ENCODE measurements around the gene SP140. TPM values are rescaled to one million over a fixed set of nuclear protein-coding genes. Genes with fewer than 3 reads are reported as not detected.

SP140 gene
- total and polyA plus RNA-seq, 2 experiments from 2014 or later = 0.24 to 0.70 TPM

GRCh38 chr2:230220347-230220969 lies 5.1 kb upstream of the SP140 start:
- H3K27me3 Mint-ChIP-seq (ENCODE audit: insufficient read depth, low read depth, poor library complexity) = peaks cover 2% of the 10 kb centered on the region
- no peaks in the 10 kb centered on the region for H3K36me3 ChIP-seq (ENCODE audit: insufficient read depth)
- no peaks in the 10 kb centered on the region for H4K20me1 ChIP-seq (replicated peaks; ENCODE audit: insufficient read depth)
- H3K9me2 ChIP-seq (ENCODE audit: insufficient read depth) = no peaks in the 10 kb centered on the region
- H3K27me3 ChIP-seq (ENCODE audit: insufficient read depth) = no peaks in the 10 kb centered on the region
- no peak overlapping the region for H3K27ac Mint-ChIP-seq
- no peaks in the 10 kb centered on the region for H3F3A ChIP-seq (replicated peaks; ENCODE audit: low read depth)
- no peaks in the 10 kb centered on the region for H3K79me2 ChIP-seq (replicated peaks; ENCODE audit: insufficient read depth)
- 0 out of 2 replicates have a peak overlapping the region, but pooled peaks have one; percentile 82 for H3K27ac ChIP-seq (ENCODE audit: low read depth)
- H3K4me3 ChIP-seq = peak overlapping the region; percentile 45
- peak overlapping the region; percentile 99 for H2AFZ ChIP-seq
- H3K9me3 Mint-ChIP-seq = no peaks in the 10 kb centered on the region
- H3K4me1 Mint-ChIP-seq = peaks cover 10% of the 10 kb centered on the region; the same call in 2 of the 3 replicates
- TF ChIP-seq EZH2phosphoT487 (IDR thresholded peaks at IDR 0.05; ENCODE audit: unreplicated experiment) (no peak), ETS1 (IDR thresholded peaks at IDR 0.05) (no peak), POLR2AphosphoS5 (IDR thresholded peaks at IDR 0.05; ENCODE audit: low read depth) (no peak), STAT1 (IDR thresholded peaks at IDR 0.05; ENCODE audit: unreplicated experiment) (no peak), REST (IDR thresholded peaks at IDR 0.05; ENCODE audit: unreplicated experiment) (no peak), JUNB (IDR thresholded peaks at IDR 0.05; ENCODE audit: unreplicated experiment) (no peak), CREB1 (CRISPR knock-in tag; IDR thresholded peaks at IDR 0.05; ENCODE audit: low read depth) (no peak), CTCF (conservative IDR thresholded peaks at IDR 0.05; ENCODE audit: low read depth in 2 of 2) (no peak), ZNF114 (CRISPR knock-in tag; IDR thresholded peaks at IDR 0.05) (no peak), ZNF462 (CRISPR knock-in tag; IDR thresholded peaks at IDR 0.05) (no peak), EZH2 (IDR thresholded peaks at IDR 0.05; ENCODE audit: low read depth, unreplicated experiment) (no peak), NANOG (IDR thresholded peaks at IDR 0.05; ENCODE audit: borderline replicate concordance) (no peak), ZNF331 (CRISPR knock-in tag; IDR thresholded peaks at IDR 0.05; ENCODE audit: low read depth) (no peak)
- H3K4me1 ChIP-seq (ENCODE audit: insufficient read depth) = peaks cover 4% of the 10 kb centered on the region; the same call in 1 of the 2 replicates
- peaks cover 3% of the 10 kb centered on the region; the same call in 1 of the 3 replicates for H3K36me3 Mint-ChIP-seq (ENCODE audit: low read depth)
- peak overlapping the region; percentile 75 for H3K4me3 Mint-ChIP-seq
- H3K4me2 ChIP-seq = peak overlapping the region; percentile 70
- ATAC-seq = no peak
- no peak for DNase-seq (ENCODE audit: low spot score)

All from GM23338 (cell line).